LoVo (cell line): ENCODE results near the gene KNDC1.
"Not testable (repeated sequence)": the region's sequence is repeated elsewhere in the genome, so short reads cannot be mapped to it uniquely, and the experiment has no call there.

ENCODE experiments used
- DNase-seq: peaks from one replicate; pipeline ENCODE4 v3.0.0-alpha.2; 2016; ENCODE audit warnings: low spot score

KNDC1 gene

DNA sequence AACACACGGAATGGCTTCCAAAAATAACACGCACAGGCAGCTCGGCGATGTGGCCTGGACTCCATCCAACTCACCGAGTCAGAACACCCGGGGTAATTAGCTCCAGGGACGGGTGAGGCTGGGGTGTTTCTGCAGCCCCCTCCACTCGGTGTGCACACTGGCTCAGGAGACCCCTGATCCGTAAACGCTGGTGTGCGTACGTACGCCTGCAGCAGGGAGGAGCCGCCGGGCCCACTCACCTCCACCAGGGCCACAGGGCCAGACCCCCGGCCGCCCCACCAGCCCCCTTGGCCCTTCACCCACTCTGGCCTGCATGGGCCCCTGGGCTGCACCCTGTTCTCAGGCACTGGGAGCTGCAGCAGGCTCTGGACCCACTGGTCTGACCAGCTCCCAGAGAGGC lies 47.6 kb downstream of the KNDC1 start:
- DNase-seq, result no peak

DNA sequence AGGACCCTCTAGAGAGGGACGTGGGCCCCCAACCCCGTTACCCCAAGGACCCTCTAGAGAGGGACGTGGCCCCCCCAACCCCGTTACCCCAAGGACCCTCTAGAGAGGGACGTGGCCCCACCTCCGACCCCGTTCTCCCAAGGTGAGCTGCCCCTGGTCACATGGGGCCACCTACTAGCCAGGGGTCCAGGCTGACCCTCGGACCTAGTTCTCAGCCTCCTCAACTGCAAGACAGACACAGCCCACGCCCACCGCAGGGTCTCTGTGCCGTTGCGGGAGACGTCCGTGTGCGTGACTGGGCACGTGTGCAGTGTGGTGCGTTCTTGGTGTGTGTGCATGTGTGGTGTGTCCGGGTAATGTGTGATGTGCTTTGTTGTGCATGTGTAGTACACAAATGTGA lies 48.4 kb downstream of the KNDC1 start:
- no peak for DNase-seq

DNA sequence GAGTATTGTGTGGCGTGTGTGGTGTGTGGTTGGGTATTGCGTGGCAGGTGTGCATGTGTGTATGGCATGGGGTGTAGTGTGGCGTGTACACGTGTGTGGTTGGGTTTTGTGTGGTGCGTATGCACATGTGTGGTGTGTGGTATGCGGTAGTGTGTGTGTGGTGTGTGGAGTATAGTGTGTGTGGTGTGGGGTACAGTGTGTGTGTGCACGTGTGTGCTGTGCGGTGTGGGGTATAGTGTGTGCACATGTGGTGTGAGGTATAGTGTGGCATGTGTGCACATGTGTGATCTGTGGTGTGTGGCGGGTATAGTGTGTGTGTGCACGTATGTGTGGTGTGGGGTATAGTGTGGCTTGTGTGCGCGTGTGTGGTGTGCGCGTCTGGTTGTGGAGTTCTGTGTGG lies 49.1 kb downstream of the KNDC1 start:
- DNase-seq, result no peak

DNA sequence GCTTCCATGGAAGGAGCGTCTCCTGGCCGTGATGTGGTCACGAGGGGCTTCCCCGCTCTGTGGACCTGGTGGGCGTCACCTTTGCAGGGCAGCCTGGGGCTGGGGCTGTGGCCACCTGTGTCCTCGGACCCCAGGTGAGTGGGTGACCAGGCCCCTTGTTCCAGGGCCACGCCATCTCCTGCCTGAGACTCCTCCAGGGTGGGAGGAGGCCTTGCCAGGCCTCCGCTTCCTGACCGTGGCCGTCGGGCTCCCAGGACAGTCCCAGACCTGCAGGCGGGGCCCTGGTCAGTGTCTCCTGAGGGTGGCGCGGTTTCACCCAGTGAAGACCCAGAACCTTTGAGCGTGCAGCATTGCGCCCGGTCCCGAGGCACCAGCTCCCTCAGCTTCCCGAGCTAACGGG lies 49.6 kb downstream of the KNDC1 start:
- no peak for DNase-seq

DNA sequence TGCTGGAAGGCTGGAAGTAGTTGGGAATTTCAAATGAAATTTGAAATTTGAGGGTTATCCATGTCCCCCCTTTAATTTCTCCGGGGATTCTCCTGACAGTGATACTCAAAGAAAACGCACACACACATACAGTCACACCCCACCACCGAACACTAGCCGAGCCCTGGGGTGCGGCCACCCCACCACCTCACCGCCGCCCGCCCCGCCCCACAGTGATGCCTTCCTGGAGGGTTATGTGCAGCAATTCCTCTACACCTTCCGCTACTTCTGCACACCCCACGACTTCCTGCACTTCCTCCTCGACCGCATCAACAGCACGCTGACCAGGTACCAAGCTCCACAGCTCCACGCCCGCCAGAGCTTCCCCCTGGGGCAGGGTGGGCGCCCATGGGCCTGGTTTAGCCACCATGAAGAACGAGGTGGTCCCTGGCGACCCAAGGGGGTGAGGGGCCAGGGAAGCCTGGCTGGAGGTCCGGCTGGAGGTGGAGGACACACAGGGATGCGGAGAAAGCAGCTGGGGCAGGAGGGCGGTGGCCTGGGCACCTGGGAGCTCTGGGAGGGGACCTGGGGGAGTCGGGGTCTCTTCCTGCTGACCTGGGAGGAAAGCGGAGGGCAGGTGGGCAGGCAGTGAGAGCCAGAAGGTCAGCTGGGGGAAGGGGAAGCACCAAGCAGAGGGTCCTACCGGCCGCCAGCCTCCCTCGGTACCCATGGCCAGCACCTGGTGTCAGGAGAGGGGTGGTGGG lies 50.5 kb downstream of the KNDC1 start:
- no peak for DNase-seq

DNA sequence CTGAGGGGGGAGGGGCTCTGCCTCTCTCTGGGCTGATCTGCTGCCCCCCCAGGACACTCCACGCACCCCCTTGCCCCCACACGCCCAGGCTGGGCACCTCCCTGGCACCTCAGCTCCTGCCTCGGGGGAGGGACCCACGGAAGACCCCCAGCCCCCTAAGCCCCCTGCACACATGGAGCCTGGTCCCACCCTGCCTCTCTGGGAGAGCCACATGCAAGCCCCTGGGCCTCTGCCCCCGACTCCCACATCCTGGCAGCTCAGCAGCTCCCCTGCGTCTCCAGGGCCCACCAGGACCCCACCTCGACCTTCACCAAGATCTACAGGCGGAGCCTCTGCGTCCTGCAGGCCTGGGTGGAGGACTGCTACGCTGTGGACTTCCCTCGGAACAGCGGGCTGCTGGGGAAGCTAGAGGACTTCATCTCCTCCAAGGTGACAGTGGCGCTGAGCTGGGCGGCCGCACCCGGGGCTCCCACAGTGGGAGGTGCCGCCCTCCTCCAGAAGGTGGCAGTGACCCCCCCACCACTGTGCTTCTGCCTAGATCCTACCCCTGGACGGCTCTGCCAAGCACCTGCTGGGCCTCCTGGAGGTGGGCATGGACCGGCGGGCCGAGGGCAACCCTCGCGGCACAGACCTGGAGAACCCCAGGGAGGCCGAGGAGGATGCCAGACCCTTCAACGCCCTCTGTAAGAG lies 51.3 kb downstream of the KNDC1 start:
- DNase-seq, result no peak

DNA sequence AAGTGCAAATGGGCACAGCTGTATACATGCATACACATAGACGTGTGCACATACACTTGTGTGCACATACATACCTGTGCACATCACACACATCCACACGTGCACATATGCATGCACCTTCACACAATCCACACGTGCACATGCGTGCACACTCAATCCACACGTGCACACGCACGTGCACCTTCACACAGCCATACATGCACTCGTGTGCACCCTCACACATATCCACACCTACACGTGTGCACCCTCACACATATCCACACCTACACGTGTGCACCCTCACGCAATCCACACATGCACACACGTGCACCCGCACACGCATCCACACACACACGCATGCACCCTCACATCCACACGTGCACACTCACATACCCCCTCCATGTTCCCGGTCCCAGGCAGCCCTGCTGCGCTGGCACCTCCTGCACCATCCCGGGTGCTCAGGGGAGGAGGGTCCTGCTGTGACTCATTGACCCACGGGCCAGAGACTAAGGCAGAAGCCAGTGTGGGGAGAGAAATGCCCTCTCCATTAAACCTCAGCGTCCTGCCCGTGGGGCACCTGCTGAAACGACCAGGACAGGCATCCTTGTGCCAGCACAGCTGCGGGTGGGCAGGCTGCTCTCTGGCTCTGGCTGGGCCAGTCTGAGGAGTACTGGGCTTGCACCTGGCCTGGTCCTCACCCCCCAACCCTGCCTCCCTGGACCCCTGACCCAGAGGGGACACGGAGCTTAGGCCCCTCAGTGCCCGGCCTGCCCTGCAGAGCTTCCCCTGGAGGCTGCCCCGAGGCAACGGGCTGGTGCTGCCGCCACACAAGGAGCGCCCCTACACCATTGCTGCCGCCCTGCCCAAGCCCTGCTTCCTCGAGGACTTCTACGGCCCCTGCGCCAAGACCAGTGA lies 52.2 kb downstream of the KNDC1 start:
- no peak for DNase-seq

DNA sequence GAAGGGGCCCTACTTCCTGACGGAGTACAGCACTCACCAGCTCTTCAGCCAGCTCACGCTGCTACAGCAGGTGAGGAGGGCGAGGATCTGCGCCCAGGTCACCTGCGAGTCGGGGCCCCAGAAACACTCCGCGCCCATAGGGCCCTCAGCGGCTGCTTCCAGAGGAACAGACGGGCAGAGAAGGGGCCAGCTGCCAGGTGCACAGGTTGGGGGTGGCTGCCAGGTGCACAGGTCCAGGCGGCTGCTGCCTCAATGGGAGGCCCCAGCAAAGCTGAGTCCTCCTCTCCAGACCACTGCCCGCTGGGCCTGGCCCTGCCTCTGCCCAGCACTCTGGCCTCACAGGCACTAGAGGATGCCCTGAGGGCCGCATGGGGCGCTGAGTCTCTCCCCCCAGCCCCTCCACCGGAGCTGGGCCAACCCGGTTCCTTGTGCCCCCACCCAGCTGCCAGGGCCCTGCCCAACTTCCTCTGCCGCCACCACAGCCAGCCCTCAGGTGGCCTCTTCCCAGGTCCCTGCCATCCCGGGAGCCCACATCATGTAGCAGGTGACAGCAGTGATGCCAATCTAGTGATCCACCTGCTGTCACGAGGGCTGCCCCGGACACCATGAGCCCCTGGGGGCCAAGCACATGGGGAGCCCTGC lies 53.0 kb downstream of the KNDC1 start:
- DNase-seq, result no peak

DNA sequence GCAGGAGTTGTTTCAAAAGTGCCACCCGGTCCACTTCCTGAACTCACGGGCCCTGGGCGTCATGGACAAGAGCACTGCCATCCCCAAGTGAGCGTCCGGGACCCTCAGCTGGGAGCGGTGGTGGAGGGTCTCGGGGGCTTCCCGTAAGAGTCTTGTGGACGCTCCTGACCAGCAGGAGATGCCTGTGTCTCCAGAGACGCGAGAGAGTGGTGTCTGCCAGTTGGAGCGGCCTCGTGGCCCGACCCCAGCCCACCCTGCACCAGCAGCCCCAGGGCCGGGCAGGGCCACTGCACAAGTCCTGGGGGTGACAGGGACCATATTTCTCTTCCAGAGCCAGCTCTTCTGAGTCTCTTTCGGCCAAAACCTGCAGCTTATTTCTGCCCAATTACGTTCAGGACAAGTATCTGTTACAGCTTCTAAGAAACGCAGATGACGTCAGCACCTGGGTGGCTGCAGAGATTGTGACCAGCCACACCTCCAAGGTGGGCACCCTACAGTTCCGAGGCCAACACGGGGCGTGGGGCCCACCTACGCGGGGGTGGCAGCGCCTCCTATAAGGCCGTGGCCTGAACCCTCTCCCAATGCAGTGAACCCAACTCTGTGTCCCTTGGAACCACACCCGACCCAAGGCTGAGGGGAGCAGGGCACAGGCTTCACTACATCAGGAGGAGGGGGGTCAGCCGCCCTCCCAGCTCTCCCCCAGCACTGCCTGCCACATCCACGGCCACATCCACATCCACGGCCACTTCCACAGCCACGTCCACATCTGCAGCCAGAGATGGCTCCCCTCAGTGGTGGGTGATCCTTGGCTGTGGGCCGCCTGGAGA lies 53.8 kb downstream of the KNDC1 start:
- DNase-seq, result no peak

DNA sequence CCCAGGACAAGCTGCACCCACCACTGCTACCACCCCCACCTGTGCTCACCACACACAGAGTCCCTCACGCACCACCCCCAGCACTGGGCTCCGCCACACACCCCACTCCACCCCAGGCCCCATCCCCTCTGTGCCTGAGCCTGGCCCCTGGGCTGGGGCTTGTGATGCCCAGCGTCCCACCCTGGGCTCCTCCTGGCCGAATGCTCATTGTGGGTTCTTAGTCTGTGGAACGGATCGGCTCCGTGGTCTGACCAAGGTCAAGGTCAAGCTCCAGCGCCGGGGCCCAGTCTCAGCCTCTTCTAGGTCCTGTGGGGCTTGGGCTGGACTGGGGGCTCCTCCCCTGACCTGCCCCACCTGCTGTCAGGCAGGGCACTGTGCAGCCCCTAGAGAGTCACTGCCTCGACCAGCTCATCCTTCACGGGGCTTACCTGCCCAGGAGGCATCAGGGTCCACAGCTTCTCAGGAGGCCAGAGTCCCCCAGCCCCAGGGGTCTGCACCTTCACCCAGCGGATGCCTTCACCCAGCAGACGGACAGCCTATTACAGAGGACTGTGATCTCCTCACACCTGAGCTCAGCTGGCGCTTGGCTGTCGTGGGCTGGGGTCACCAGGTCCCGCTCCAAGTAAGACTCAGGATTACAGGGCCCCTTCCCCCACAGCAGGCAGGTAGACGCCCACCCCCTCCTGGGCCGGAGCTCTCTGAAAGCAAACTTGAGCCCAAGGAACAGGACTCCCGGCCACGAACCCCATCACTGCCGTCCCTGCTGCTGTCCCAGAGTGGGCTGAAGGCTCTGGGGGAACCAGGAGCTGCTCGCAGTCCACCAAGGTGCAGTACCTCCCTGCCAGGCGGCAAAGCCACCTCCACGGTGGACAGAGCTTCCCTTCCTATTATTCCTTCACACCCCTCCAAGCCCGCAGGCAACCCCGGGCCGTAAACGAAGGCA lies 54.7 kb downstream of the KNDC1 start:
- DNase-seq, result no peak

DNA sequence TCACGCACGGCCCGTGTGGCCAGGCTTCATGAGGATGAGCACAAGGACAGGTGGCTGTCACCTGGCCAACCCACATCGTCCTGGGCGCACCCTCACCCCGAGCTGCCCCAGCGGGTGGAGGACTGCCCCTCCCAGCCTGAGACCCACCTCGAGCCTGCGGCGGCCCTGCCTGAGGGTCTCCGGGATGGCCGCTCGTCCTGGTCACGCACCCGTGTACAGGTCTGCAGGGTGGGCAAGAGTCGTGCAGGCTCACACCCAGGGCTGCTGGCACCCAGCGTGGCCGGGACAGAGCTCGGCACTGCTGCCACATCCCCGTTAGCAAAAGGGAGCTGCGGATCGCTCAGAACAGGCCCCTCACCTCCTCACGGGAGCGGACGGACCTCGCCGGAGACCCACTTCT lies 55.6 kb downstream of the KNDC1 start:
- no peak for DNase-seq

DNA sequence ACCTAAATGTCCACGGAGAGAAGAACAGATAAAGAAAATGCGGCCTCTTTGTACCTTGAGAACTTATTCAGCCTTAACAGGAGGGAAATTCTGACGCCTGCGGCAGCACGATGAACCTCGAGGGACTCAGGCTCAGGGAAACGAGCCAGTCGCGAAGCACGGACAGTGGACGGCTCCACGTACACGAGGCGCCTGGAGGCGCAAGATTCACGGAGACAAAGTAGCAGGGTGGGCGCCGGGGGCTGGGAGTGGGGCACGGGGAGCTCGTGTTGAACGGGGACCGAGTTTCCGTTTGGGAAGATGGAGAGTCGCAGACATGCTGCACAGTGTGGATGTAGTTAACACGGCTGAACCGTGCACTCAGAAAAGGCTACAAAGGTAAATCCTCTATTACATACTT lies 56.8 kb downstream of the KNDC1 start:
- DNase-seq, result no peak

DNA sequence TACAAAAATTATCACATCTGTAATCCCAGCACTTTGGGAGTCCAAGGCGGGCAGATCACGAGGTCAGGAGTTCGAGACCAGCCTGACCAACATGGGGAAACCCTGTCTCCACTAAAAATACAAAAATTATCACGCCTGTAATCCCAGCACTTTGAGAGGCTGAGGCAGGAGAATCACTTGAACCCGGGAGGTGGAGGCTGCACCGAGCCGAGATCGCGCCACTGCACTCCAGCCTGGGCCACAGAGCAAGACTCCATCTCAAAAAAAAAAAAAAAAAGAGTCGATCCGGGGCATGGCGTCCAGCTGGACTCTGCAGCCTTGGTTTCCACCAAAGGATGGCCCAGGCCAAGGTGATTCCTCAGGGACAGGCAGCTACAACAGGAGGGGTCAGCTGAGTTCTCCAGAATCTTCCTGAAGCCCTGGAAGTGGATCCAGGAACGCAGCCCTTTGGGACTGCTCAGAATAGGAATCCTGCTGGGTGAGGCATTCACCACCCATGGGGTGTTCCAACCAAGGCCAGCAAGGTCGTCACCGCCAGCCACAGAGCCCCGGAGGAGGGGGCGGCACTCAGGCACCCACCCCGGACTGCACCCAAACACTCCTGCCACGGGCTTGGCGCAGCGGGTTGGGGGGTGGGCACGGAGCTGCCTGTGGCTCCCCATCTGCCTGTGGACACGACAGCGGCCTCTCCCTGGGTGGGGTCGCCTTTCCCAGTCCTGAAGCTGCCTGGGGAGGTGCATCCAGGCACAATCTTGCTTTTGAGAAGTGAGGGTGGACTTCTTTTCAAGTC lies 58.0 kb downstream of the KNDC1 start:
- DNase-seq, result no peak

DNA sequence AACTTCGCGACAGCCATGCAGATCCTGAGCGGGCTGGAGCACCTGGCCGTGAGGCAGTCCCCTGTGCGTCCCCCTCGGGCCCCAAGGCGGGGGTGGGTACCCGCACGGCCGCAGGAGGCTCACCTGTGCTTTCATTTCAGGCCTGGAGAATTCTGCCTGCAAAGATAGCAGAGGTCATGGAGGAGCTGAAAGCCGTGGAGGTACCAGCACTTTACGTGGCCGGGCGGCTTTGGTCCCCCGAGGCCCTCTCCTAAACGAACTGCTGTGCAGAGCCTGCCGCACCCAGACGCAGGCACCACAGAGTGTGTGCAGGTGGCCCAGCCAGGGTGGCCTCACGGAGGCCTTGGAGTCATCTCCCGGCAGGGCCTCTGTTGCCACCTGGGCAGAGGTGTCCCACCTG lies 58.9 kb downstream of the KNDC1 start:
- DNase-seq, result no peak

DNA sequence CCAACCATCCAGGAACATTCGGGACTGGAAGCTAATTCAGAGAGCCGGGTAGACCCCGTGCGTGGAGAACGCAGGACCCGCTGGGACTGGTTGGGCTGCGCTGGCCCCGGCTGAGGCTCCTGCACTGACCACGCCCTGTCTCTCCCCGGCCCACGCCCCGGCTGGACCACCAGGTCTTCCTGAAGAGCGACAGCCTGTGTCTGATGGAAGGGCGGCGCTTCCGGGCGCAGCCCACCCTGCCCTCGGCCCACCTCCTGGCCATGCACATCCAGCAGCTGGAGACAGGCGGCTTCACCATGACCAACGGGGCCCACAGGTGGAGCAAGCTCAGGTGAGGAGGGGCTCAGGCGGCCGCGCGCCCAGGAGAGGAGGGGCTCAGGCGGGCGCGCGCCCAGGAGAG lies 59.8 kb downstream of the KNDC1 start:
- no peak for DNase-seq

DNA sequence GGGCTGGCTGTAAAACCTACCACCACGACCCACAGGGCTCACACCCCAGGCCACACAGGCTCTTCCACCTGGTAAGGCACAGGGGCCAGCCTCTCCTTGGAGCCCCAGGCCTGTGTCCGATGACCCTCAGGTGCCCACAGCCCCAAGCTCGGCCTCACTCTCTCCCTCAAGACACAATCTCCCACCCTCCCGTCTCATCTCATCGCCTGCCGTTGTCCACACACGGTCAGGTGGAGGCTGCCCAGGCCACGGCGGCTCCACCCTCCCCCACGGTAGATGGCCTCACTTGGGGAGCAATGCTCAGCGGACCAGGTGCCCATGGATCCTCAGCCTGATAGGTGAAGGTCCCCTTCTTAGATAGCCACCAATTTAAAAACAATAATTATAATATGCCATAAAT lies 61.3 kb downstream of the KNDC1 start:
- no peak for DNase-seq

DNA sequence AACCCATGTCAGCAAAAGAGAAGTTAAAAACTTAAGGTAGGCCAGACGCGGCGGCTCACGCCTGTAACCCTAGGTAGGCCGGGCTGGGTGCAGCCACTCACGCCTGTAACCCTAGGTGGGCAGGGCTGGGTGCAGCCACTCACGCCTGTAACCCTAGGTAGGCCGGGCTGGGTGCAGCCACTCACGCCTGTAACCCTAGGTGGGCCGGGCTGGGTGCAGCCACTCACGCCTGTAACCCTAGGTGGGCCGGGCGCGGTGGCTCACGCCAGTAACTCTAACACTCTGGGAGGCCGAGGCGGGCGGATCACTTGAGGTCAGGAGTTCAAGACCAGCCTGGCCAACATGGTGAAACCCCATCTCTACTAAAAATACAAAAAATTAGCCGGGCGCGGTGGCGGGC lies 61.7 kb downstream of the KNDC1 start:
- DNase-seq, result not testable (repeated sequence)

DNA sequence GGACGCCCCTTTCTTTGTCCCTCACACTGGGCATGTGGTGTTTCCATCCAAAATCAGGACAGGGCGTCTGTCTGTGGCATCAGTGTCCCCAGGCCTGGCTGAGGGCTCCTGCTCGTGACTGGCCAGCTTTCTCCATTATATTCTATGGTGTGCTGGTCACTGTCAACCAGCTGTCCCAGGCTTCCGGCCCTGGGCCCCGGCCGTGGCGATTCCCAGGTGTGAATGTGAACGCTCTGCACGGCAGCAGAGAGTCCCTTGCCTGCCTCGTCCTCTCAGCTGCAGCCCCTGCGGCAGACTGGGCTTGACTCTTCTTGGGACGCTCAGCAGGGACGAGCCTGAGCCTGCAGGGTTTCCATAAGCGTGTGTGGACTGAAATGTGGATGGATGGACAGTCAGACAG lies 64.1 kb downstream of the KNDC1 start:
- DNase-seq, result no peak

DNA sequence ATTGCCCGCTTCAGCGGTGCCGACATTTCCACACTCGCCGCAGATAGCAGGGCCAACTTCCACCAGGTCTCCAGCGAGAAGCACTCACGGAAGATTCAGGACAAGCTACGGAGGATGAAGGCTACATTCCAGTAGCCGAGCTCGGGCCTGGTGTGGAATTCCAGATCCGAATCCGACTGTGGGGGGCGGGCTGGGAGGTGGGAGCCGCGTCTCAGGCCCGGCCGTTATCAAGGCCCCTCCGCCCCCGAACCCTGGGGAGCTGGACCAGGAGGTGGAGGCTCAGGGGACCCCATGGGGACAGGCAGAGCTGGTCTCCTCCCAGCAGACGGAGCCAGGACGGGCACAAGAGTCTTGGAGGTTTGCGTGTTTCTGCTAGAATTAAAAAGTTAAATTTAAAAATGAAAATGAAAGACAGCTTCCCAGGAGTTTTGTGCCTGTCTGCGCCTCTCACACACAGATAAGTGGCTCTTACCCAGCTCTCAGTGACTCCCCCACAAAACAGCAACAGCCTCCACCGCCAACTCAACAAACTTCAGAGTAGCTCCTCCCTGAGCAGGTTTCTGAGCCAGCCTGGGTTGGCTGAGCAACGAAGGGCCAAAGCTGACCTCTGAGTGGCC lies 64.8 kb downstream of the KNDC1 start:
- DNase-seq, result no peak
